SK-N-SH (cell line): ENCODE results near the gene SEMA4G. TPM values are rescaled to one million over a fixed set of nuclear protein-coding genes. Genes with fewer than 3 reads are reported as not detected.

Source experiments
- CTCF ChIA-PET: fragments of 300-600, 350-600 bp; formaldehyde crosslinking; extraction: SDS; loops from one replicate; lab custom pipeline; 2021; lab: Yijun Ruan, JAX
- POLR2A ChIA-PET: fragments of 350-600 bp; sonication (Branson Sonifier 250); formaldehyde crosslinking; extraction: SDS; loops from one replicate; lab custom pipeline; 2020; ENCODE audit warnings: antibody characterized with exemption, inconsistent platforms; lab: Yijun Ruan, JAX
- DNase-seq: peaks from one replicate; pipeline ENCODE4 v3.0.0; 2012
- H2AFZ ChIP-seq: fragments of 200-600 bp; sonication (generic); 2 replicates; pipeline ENCODE4 v1.8.1; 2016; ENCODE audit warnings: antibody characterized with exemption, mild to moderate bottlenecking, low read depth
- H3F3A ChIP-seq: fragments of 200-600 bp; sonication (generic); replicated peaks from 2 replicates; pipeline ENCODE3; 2016; ENCODE audit warnings: antibody characterized with exemption, mild to moderate bottlenecking; ENCODE audit not compliant: insufficient read depth
- H3K27ac ChIP-seq, 2 experiments: fragments of 200-500 bp in 1 of 2; fragments of 200-600 bp in 1 of 2; sonication (Bioruptor generic) in 1 of 2; sonication (generic), shearing (Covaris generic) in 1 of 2; 2 replicates each; pipeline versions ENCODE4 v1.5.1 to v1.6.1; 2014 to 2016; ENCODE audit warnings: low read depth in 2 of 2, inconsistent platforms in 1 of 2, low read length in 1 of 2, mild to moderate bottlenecking in 1 of 2, mixed read lengths in 1 of 2
- H3K27me3 ChIP-seq: fragments of 200-600 bp; sonication (generic), shearing (Covaris generic); 2 replicates; pipeline ENCODE4 v1.6.1; 2016; ENCODE audit warnings: mixed run types; ENCODE audit not compliant: insufficient read depth
- H3K36me3 ChIP-seq, 2 experiments: fragments of 200-500 bp in 1 of 2; fragments of 200-600 bp in 1 of 2; sonication (Bioruptor generic) in 1 of 2; sonication (generic) in 1 of 2; replicated peaks in 1 of 2; 2 replicates each; pipeline versions ENCODE3 to v1.5.1; 2014 to 2016; ENCODE audit warnings: low read length in 1 of 2, mild to moderate bottlenecking in 1 of 2; ENCODE audit not compliant: insufficient read depth in 2 of 2, control insufficient read depth in 1 of 2
- H3K4me1 ChIP-seq, 2 experiments: fragments of 200-500 bp in 1 of 2; fragments of 200-600 bp in 1 of 2; sonication (Bioruptor generic) in 1 of 2; sonication (generic), shearing (Covaris generic) in 1 of 2; 2 replicates each; pipeline versions ENCODE4 v1.5.1 to v1.6.1; 2014 to 2016; ENCODE audit warnings: low read depth in 1 of 2, low read length in 1 of 2, mixed run types in 1 of 2; ENCODE audit not compliant: insufficient read depth in 2 of 2, control insufficient read depth in 1 of 2
- H3K4me2 ChIP-seq: fragments of 200-600 bp; sonication (generic), shearing (Covaris generic); 2 replicates; pipeline ENCODE4 v1.6.1; 2017; ENCODE audit warnings: mixed run types
- H3K4me3 ChIP-seq, 2 experiments: fragments of 200-500 bp in 1 of 2; fragments of 200-600 bp in 1 of 2; sonication (Bioruptor generic) in 1 of 2; sonication (generic), shearing (Covaris generic) in 1 of 2; 2 replicates each; pipeline versions ENCODE4 v1.5.1 to v1.8.1; 2014 to 2016; ENCODE audit warnings: low read depth in 2 of 2, inconsistent platforms in 1 of 2, low read length in 1 of 2, mild to moderate bottlenecking in 1 of 2, mixed read lengths in 1 of 2, moderate library complexity in 1 of 2
- H3K79me2 ChIP-seq: fragments of 200-600 bp; sonication (generic); 2 replicates; pipeline ENCODE4 v1.8.1; 2017; ENCODE audit warnings: mild to moderate bottlenecking; ENCODE audit not compliant: insufficient read depth
- H3K9ac ChIP-seq: fragments of 200-600 bp; sonication (generic); 2 replicates; pipeline ENCODE4 v1.6.1; 2017; ENCODE audit warnings: mixed run types
- H3K9me2 ChIP-seq: fragments of 200-600 bp; sonication (generic); 2 replicates; pipeline ENCODE4 v1.6.1; 2017; ENCODE audit warnings: mixed run types
- H3K9me3 ChIP-seq: fragments of 200-600 bp; sonication (generic); 2 replicates; pipeline ENCODE4 v1.6.1; 2017; ENCODE audit warnings: mixed run types, mild to moderate bottlenecking, moderate library complexity
- H4K20me1 ChIP-seq: fragments of 200-600 bp; sonication (generic); 2 replicates; pipeline ENCODE4 v1.6.1; 2017; ENCODE audit warnings: mild to moderate bottlenecking, mixed run types; ENCODE audit not compliant: insufficient read depth
- EP300 ChIP-seq, 2 experiments: IDR thresholded peaks; 2 replicates each; pipeline versions ENCODE4 v1.4.0 to v1.6.1; 2012; ENCODE audit warnings: borderline replicate concordance in 1 of 2, low read depth in 1 of 2, low read length in 1 of 2
- FOXJ3 ChIP-seq: sonication (generic); formaldehyde crosslinking; IDR thresholded peaks from 2 replicates; pipeline ENCODE4 v1.5.1; 2020; ENCODE audit warnings: mild to moderate bottlenecking, missing genetic modification reagents
- FOXM1 ChIP-seq: IDR thresholded peaks from 2 replicates; pipeline ENCODE4 v1.4.0; 2012; ENCODE audit warnings: low read depth, mild to moderate bottlenecking
- GATA2 ChIP-seq: sonication (generic); formaldehyde crosslinking; IDR thresholded peaks from 2 replicates; pipeline ENCODE4 v1.5.0; 2020; ENCODE audit warnings: mild to moderate bottlenecking, missing genetic modification reagents
- IRF3 ChIP-seq: fragments of 150-350 bp; IDR thresholded peaks from 2 replicates; pipeline ENCODE4 v1.6.1; 2016; ENCODE audit warnings: mild to moderate bottlenecking, low read depth, low read length
- JUND ChIP-seq: IDR thresholded peaks from 2 replicates; pipeline ENCODE4 v1.4.0; 2012
- MAX ChIP-seq: IDR thresholded peaks from 2 replicates; pipeline ENCODE4 v1.4.0; 2012; ENCODE audit warnings: low read depth
- MEF2A ChIP-seq: IDR thresholded peaks from 2 replicates; pipeline ENCODE4 v1.4.0; 2012; ENCODE audit warnings: low read depth, borderline replicate concordance
- MXI1 ChIP-seq: IDR thresholded peaks from 2 replicates; pipeline ENCODE4 v1.6.1; 2012; ENCODE audit warnings: mild to moderate bottlenecking, low read depth, low read length, improper control_type of control experiment
- NFIC ChIP-seq: IDR thresholded peaks from 2 replicates; pipeline ENCODE4 v1.4.0; 2012; ENCODE audit warnings: borderline replicate concordance
- NRF1 ChIP-seq: IDR thresholded peaks from 2 replicates; pipeline ENCODE4 v1.6.1; 2012; ENCODE audit warnings: low read depth, mild to moderate bottlenecking, low read length
- RCOR1 ChIP-seq: fragments of 150-350 bp; IDR thresholded peaks from 2 replicates; pipeline ENCODE4 v1.6.1; 2017; ENCODE audit warnings: antibody characterized with exemption, low read length
- SMC3 ChIP-seq: IDR thresholded peaks from 2 replicates; pipeline ENCODE4 v1.6.1; 2012; ENCODE audit warnings: low read depth, low read length, improper control_type of control experiment
- TAF1 ChIP-seq: IDR thresholded peaks from 2 replicates; pipeline ENCODE4 v1.6.1; 2012; ENCODE audit warnings: low read depth, mild to moderate bottlenecking, low read length, moderate library complexity, borderline replicate concordance
- TEAD4 ChIP-seq: IDR thresholded peaks from 2 replicates; pipeline ENCODE4 v1.4.0; 2012; ENCODE audit warnings: mild to moderate bottlenecking, borderline replicate concordance; ENCODE audit not compliant: insufficient read depth
- ZBTB33 ChIP-seq: IDR thresholded peaks from 2 replicates; pipeline ENCODE4 v1.4.0; 2012; ENCODE audit warnings: low read depth, borderline replicate concordance
- WGBS: methylation state at CpG from one replicate; pipeline ENCODE4 v1.1.6; 2017; ENCODE audit warnings: low lambda C conversion rate; 5-methylcytosine and 5-hydroxymethylcytosine counted together
- polyA plus RNA-seq, 3 experiments: library from polyadenylated mRNA; depleted of rRNA; stranded (reverse); fragments of >200 nt; gene quantifications; 2 replicates each; pipeline ENCODE4 v1.2.3, GENCODE V29; 2012
- TF ChIP-seq, protein P1 (sequence below): IDR thresholded peaks from 2 replicates; pipeline ENCODE4 v1.4.0; 2012; ENCODE audit warnings: low read depth, borderline replicate concordance
- TF ChIP-seq, protein P2 (sequence below): fragments of 150-350 bp; IDR thresholded peaks from 2 replicates; pipeline ENCODE4 v1.6.1; 2017; ENCODE audit warnings: antibody characterized with exemption, low read length, low read depth, borderline replicate concordance

Gene SEMA4G
- polyA plus RNA-seq, 1 of the 3 experiments (the other 2 are of a cell fraction): 16.2 TPM

DNA sequence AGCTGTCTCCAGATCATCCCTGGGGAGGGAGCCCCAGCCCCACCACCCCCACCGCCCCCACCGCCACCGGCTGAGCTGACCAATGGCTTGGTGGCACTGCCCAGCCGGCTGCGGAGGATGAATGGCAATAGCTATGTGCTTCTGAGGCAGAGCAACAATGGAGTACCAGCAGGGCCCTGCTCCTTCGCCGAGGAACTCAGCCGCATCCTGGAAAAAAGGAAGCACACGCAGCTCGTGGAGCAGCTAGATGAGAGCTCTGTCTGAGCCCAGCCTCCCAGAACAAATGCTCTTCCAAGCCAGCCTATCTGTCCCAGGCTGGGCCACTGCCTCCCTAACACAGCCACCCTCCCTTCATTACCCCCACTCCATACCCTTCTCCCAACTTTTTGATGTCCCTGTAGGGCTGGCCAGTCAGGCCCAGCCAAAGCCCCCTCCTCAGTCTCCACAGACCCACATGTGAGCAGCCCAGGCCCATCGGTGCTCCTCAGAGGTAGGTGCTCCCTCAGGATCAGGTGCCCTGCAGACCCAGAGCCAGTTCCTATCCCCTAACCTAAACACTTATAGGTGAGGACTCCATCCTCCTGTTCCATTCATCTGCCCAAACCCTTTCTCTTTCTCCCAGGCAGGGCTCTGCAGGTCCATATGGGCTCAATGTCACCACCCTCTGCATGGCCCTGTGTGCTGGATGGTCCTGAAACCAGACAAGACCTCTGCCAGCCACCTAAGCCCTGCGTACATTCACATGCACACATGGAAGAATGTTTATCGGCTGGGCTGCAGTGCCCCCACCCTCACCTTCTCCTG lies 14.8 kb downstream of the SEMA4G start:
- Histone ChIP-seq H3K4me2 (no peak overlapping the region), H3K27ac (no peak overlapping the region), H3K9me3 (no peaks in the 10 kb centered on the region), H3K9ac (no peak overlapping the region), H3K36me3 (peaks cover 13 to 40% of the 10 kb centered on the region in 2 experiments), H4K20me1 (no peaks in the 10 kb centered on the region), H3K79me2 (peaks cover 38% of the 10 kb centered on the region), H3K27me3 (no peaks in the 10 kb centered on the region), H2AFZ (no peak overlapping the region), H3F3A (no peaks in the 10 kb centered on the region), H3K4me3 (no peak overlapping the region), H3K4me1 (peaks cover 19 to 29% of the 10 kb centered on the region in 2 experiments), H3K9me2 (no peaks in the 10 kb centered on the region)
- DNase-seq: no peak
- ChIA-PET POLR2A (no interaction called here), CTCF (interaction anchor here (0.7 to 8.5 kb wide), 3 partner anchors 10 to 35 kb away, joined by 3 to 81 read pairs (median 4); partner anchors contain the start of gene LZTS2)
- WGBS: 85% methylated on average over 3 of the region's 13 CpGs
- TF ChIP-seq FOXJ3 (CRISPR knock-in tag) (no peak), JUND (no peak), RCOR1 (no peak)

DNA sequence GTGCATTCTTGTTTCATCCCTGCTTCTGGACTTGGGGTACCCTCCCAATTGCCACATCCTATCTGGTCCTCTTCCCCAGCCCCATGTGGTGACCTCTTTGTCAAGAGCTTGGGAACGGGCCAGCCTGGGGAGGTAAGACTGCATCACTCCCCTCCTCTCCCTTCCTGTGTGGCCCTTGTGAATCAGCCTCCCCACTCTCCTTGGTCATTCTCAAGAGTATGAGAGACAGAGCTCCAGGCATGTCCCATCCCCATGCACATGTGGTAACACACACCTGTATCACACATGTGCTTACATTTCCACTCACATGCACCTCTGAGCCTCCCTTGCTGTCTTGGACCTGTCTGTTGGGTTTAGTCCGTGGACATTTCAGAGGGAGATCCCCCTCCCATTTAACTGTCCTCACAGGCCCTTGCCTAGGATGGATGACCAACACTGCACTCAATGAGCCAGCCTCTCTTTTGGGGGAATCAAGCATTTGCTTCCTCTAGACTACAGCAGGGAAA lies 15.4 kb downstream of the SEMA4G start:
- H4K20me1 ChIP-seq: no peaks in the 10 kb centered on the region
- no peak overlapping the region for H3K27ac ChIP-seq
- WGBS: 100% methylated on average over 2 of the region's 2 CpGs
- H3K9me3 ChIP-seq: no peaks in the 10 kb centered on the region
- no peaks in the 10 kb centered on the region for H3K9me2 ChIP-seq
- no peaks in the 10 kb centered on the region for H3F3A ChIP-seq
- POLR2A ChIA-PET: no interaction called here
- TF ChIP-seq SMC3: no peak
- no peak for TF ChIP-seq MXI1
- TF ChIP-seq FOXM1: no peak
- no peak for TF ChIP-seq MEF2A
- no peak for TF ChIP-seq MAX
- TF ChIP-seq ZBTB33: no peak
- TF ChIP-seq, protein P1, sequence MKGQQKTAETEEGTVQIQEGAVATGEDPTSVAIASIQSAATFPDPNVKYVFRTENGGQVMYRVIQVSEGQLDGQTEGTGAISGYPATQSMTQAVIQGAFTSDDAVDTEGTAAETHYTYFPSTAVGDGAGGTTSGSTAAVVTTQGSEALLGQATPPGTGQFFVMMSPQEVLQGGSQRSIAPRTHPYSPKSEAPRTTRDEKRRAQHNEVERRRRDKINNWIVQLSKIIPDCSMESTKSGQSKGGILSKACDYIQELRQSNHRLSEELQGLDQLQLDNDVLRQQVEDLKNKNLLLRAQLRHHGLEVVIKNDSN: no peak
- no peak for TF ChIP-seq FOXJ3 (CRISPR knock-in tag)
- no peak for TF ChIP-seq TEAD4
- TF ChIP-seq EP300 (IDR thresholded peaks at IDR 0.05; ENCODE audit: borderline replicate concordance in 1 of 2, low read depth in 1 of 2, low read length in 1 of 2): no peak
- TF ChIP-seq GATA2: no peak
- no peak for TF ChIP-seq NFIC
- TF ChIP-seq JUND: no peak
- TF ChIP-seq TAF1: no peak
- TF ChIP-seq, protein P2, sequence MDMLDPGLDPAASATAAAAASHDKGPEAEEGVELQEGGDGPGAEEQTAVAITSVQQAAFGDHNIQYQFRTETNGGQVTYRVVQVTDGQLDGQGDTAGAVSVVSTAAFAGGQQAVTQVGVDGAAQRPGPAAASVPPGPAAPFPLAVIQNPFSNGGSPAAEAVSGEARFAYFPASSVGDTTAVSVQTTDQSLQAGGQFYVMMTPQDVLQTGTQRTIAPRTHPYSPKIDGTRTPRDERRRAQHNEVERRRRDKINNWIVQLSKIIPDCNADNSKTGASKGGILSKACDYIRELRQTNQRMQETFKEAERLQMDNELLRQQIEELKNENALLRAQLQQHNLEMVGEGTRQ: no peak
- TF ChIP-seq NRF1: no peak
- TF ChIP-seq IRF3: no peak
- TF ChIP-seq, all 33 proteins: peak for 0
- DNase-seq: no peak
- peaks cover 19 to 47% of the 10 kb centered on the region in 2 experiments for H3K36me3 ChIP-seq
- peaks cover 44% of the 10 kb centered on the region for H3K79me2 ChIP-seq
- H3K4me3 ChIP-seq: no peak overlapping the region
- H3K27me3 ChIP-seq: no peaks in the 10 kb centered on the region
- H3K9ac ChIP-seq: no peak overlapping the region
- no peak overlapping the region for H2AFZ ChIP-seq
- H3K4me2 ChIP-seq: no peak overlapping the region
- peaks cover 21 to 35% of the 10 kb centered on the region in 2 experiments for H3K4me1 ChIP-seq
- CTCF ChIA-PET: interaction anchor here (1.2 to 24.5 kb wide), 5 partner anchors 10 to 45 kb away, joined by 3 to 443 read pairs (median 4); partner anchors contain the start of genes LZTS2 and SEMA4G
